GM18858 (cell line): ENCODE results near the gene MRPL41.
"Not testable (repeated sequence)": the region's sequence is repeated elsewhere in the genome, so short reads cannot be mapped to it uniquely, and the experiment has no call there.

Experiments used
- ATAC-seq: cut with Tn5 transposase; IDR thresholded peaks from one replicate; pipeline ENCODE4 v1.9.1; 2021; ENCODE audit not compliant: unreplicated experiment

The MRPL41 gene

DNA sequence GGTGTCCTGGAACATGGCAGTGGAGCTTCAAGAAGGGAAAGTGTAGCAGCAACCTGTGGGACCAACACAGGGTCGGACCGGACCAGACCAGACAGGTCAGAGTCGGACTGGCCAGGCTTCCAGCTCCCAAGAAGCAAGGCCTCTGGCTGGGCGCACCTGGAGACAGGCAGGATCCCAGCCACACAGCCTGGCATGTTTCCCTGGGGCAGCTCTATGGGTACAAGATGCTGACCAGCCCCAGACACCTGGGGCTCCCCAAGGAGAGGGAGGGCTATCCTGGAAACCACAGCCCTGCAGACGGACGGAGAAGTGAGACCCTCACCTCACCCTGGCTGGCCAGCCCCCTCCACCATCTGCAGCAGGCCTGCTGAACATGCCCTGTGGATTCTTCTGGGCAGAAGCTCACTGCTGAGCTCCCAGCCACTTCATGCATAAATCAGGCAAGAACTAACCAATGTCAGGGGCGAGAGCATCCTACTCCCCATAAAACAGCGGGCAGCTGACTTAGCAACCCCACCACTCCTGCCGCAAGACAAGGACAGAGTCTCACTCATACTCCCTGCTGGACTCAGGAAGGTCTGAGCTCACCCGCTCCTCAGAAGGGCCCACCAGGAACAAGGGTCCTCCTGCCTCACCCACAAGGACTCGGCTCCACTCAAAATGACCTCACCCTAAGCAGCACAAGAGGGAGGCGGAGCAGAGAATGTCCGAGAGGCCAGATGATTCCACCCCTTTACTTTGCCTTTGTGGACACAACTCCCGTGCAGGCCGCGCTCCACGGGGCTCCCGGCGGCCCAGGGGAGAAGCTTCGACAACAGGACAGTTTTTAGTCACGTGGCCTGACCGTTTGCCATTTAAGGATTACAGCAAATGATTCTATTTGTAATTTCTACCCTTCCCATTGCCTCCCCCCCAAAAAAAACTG lies 29.9 kb downstream of the MRPL41 start:
- ATAC-seq = no peak

GRCh38 chr9:137582286-137582860 lies 30.7 kb downstream of the MRPL41 start:
- no peak for ATAC-seq

DNA sequence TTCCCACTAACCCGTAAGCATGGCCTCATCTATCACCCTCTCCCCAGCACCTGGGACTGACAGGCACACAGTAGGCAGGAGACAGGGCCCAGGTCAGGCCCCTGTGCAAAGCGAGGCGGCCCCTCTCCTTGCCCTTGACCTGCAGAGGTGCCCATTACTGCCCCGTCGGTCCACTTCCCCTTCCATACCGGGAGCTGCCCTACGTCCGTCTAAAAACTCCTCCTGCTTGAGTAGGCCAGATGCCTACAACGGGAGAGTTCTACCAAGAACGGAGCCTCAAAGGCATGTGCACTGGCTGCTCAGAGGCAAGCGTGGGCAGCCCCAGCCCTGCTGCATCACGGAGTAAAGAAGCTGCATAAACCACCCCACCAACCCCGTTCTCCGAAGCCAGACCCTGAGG lies 31.7 kb downstream of the MRPL41 start:
- no peak for ATAC-seq

GRCh38 chr9:137583957-137584356 lies 32.3 kb downstream of the MRPL41 start:
- ATAC-seq = no peak

- ATAC-seq = no peak
These were observed 35.2 kb downstream of the MRPL41 start for GRCh38 chr9:137586854-137587253.

DNA sequence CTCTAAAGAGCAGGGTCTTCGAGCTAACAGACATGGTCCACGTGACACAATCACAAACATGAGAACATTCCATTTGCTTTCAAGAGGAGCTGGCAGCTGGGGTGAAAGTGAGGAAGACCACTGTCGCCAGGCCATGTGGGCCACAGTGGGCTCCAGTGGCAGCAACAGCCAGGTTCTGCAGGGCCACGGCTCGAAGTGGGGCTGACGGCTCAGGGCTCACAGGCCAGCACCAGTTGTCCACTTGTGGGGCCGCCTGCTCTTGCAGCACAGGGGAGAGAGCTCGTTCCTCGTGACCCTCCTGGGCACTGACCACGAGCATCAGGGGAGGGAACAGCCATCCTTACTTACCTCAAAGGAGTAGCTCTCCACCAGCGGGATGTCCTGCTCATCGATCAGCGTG lies 36.6 kb downstream of the MRPL41 start:
- no peak for ATAC-seq

DNA sequence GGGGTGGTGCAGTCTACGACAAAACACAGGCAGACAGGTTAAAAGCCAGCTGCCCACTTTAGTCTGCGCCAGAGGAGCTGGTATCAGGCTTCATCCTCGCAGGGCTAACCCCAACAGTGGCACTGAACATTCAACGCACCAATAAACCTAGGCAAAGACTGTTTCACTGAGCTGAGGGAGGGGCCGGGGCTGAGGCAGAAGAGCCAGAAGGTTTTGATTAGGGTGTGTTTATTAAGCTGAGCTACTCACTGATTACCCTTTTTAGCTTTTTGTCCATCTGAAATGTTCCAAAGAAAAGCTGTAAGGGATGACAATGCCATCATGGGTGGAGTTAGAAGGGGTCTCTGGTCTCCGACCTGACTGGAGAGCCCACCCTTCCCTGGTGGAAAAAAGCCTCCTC lies 37.2 kb downstream of the MRPL41 start:
- no peak for ATAC-seq

GRCh38 chr9:137589441-137590122 lies 37.9 kb downstream of the MRPL41 start:
- ATAC-seq = peak; percentile 3

DNA sequence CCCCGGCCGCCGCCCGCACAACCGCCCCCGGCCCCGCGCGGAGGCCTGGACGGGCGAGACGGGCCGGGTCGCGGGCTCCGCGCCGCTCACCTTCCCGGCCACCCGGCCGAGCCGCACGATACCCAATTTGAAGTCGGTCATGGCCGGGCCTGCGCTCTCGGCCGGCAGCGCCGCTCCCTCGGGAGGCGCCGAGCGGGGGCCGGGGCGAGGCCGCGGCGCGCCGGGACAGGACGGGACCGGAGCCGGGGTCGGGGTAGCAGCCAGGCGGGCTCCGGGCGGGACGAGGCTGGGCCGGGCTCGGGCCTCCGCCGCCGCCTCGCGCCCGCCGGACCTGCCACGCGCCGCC lies 38.4 kb downstream of the MRPL41 start:
- ATAC-seq = peak; percentile 16

- ATAC-seq = peak; percentile 71
These were observed 39.0 kb downstream of the MRPL41 start, which contains the start of gene ZMYND19 for GRCh38 chr9:137590469-137591383. Gene ZMYND19 (minus strand): TSS chr9:137590512. CDS start chr9:137590263, 249 bp downstream.

- ATAC-seq = no peak
These were observed 41.1 kb downstream of the MRPL41 start for GRCh38 chr9:137592767-137593166.

- no peak for ATAC-seq
These were observed 41.5 kb downstream of the MRPL41 start for GRCh38 chr9:137593176-137593575.

- not testable (repeated sequence) for ATAC-seq
These were observed 44.9 kb downstream of the MRPL41 start for GRCh38 chr9:137596577-137596976.

DNA sequence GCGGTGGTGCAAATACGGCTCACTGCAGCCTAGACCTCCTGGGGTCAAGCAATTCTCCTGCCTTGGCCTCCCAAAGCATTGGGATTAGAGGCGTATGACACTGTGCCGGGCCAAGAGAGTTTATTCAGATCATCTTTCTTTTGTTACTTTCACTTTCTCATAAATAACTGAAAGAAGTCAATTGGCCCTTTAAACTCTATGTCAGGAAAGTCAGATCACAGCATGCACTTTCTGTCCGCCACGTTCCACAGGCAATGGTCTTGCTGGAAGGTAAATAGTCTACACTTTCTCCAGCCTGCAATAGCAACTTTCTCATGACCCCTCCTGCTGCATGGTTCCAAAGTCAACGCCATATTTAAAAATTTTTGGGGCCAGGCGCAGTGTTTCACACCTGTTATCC lies 47.3 kb downstream of the MRPL41 start:
- no peak for ATAC-seq
